H9 (cell line): ENCODE data around the gene ERCC5. TPM values are rescaled to one million over a fixed set of nuclear protein-coding genes. Genes with fewer than 3 reads are reported as not detected.

ENCODE experiments used
- DNase-seq: peaks from one replicate; pipeline ENCODE4 v3.0.0-alpha.2; 2017
- H2AFZ ChIP-seq: one replicate; pipeline ENCODE4 v1.6.1; 2013; ENCODE audit warnings: mild to moderate bottlenecking, low read length, control low read depth, moderate library complexity
- H2AK5ac ChIP-seq: 2 replicates; pipeline ENCODE4 v1.6.1; 2013; ENCODE audit warnings: low read length, control low read depth, mixed read lengths; ENCODE audit not compliant: insufficient read length
- H2BK120ac ChIP-seq: one replicate; pipeline ENCODE4 v1.6.1; 2013; ENCODE audit warnings: low read depth, mild to moderate bottlenecking, low read length, control low read depth, inconsistent platforms; ENCODE audit not compliant: poor library complexity, severe bottlenecking
- H2BK12ac ChIP-seq: 2 replicates; pipeline ENCODE4 v1.6.1; 2013; ENCODE audit warnings: low read length, control low read depth, mixed read lengths, low read depth; ENCODE audit not compliant: insufficient read length
- H2BK15ac ChIP-seq: 2 replicates; pipeline ENCODE4 v1.6.1; 2013; ENCODE audit warnings: low read depth, low read length, control low read depth
- H2BK20ac ChIP-seq: one replicate; pipeline ENCODE4 v1.6.1; 2013; ENCODE audit warnings: low read depth, mild to moderate bottlenecking, low read length, control low read depth, inconsistent platforms; ENCODE audit not compliant: poor library complexity, severe bottlenecking
- H2BK5ac ChIP-seq: 2 replicates; pipeline ENCODE4 v1.6.1; 2013; ENCODE audit warnings: low read length, control low read depth, mixed read lengths; ENCODE audit not compliant: insufficient read length
- H3K14ac ChIP-seq: 2 replicates; pipeline ENCODE4 v1.6.1; 2013; ENCODE audit warnings: low read length, control low read depth; ENCODE audit not compliant: insufficient read depth
- H3K18ac ChIP-seq: 2 replicates; pipeline ENCODE4 v1.6.1; 2013; ENCODE audit warnings: low read depth, mild to moderate bottlenecking, mixed read lengths, low read length, control low read depth; ENCODE audit not compliant: insufficient read length
- H3K23ac ChIP-seq: 2 replicates; pipeline ENCODE4 v1.6.1; 2013; ENCODE audit warnings: low read length, control low read depth, mixed read lengths, low read depth; ENCODE audit not compliant: insufficient read length
- H3K23me2 ChIP-seq: 2 replicates; pipeline ENCODE4 v1.6.1; 2013; ENCODE audit warnings: low read depth, mild to moderate bottlenecking, mixed read lengths, low read length, control low read depth; ENCODE audit not compliant: insufficient read length, poor library complexity, severe bottlenecking
- H3K27ac ChIP-seq: 2 replicates; pipeline ENCODE4 v1.5.1; 2013; ENCODE audit warnings: low read length, control low read depth, mixed read lengths, low read depth; ENCODE audit not compliant: insufficient read length
- H3K27me3 ChIP-seq: 2 replicates; pipeline ENCODE4 v1.6.1; 2013; ENCODE audit warnings: low read length, control low read depth, inconsistent platforms; ENCODE audit not compliant: insufficient read depth
- H3K4ac ChIP-seq: 2 replicates; pipeline ENCODE4 v1.6.1; 2013; ENCODE audit warnings: low read depth, mild to moderate bottlenecking, control low read depth, inconsistent platforms, low read length, moderate library complexity
- H3K4me1 ChIP-seq: 2 replicates; pipeline ENCODE4 v1.6.1; 2013; ENCODE audit warnings: low read length, control low read depth, inconsistent platforms; ENCODE audit not compliant: insufficient read depth
- H3K4me2 ChIP-seq: 2 replicates; pipeline ENCODE4 v1.6.1; 2013; ENCODE audit warnings: low read length, control low read depth, mixed read lengths; ENCODE audit not compliant: insufficient read length, insufficient read depth
- H3K56ac ChIP-seq: 2 replicates; pipeline ENCODE4 v1.6.1; 2013; ENCODE audit warnings: low read depth, mild to moderate bottlenecking, mixed read lengths, low read length, control low read depth; ENCODE audit not compliant: insufficient read length
- H3K79me1 ChIP-seq: 2 replicates; pipeline ENCODE4 v1.6.1; 2013; ENCODE audit warnings: low read depth, mild to moderate bottlenecking, moderate library complexity, low read length, control low read depth, inconsistent platforms; ENCODE audit not compliant: insufficient read depth, poor library complexity, severe bottlenecking
- H3K79me2 ChIP-seq: 2 replicates; pipeline ENCODE4 v1.6.1; 2013; ENCODE audit warnings: low read length, control low read depth, inconsistent platforms; ENCODE audit not compliant: insufficient read depth
- H3K9ac ChIP-seq: 2 replicates; pipeline ENCODE4 v1.6.1; 2013; ENCODE audit warnings: low read length, control low read depth, mixed read lengths; ENCODE audit not compliant: insufficient read length; ENCODE audit errors: extremely low read depth
- H3K9me3 ChIP-seq: one replicate; pipeline ENCODE4 v1.6.1; 2013; ENCODE audit warnings: low read depth, low read length, inconsistent platforms; ENCODE audit not compliant: control insufficient read depth
- H3T11ph ChIP-seq: one replicate; pipeline ENCODE4 v1.6.1; 2013; ENCODE audit warnings: mild to moderate bottlenecking, low read length, control low read depth, inconsistent platforms
- H4K20me1 ChIP-seq: one replicate; pipeline ENCODE4 v1.6.1; 2013; ENCODE audit not compliant: control insufficient read depth, insufficient read length, insufficient read depth
- H4K5ac ChIP-seq: 2 replicates; pipeline ENCODE4 v1.6.1; 2013; ENCODE audit warnings: low read depth, mild to moderate bottlenecking, mixed read lengths, low read length, control low read depth; ENCODE audit not compliant: insufficient read length
- H4K8ac ChIP-seq: replicated peaks from 2 replicates; pipeline ENCODE4 v1.6.1; 2013; ENCODE audit warnings: low read length, control low read depth, mixed read lengths, low read depth; ENCODE audit not compliant: insufficient read length
- H4K91ac ChIP-seq: 2 replicates; pipeline ENCODE4 v1.6.1; 2013; ENCODE audit warnings: low read depth, mild to moderate bottlenecking, moderate library complexity, mixed read lengths, low read length, control low read depth; ENCODE audit not compliant: insufficient read length
- H3K27ac Mint-ChIP-seq, 3 experiments: 2 replicates in 2 of 3; 3 replicates in 1 of 3; pipeline ENCODE4 v1.8.0; 2020 to 2021; ENCODE audit warnings: mixed read lengths in 3 of 3, mild to moderate bottlenecking in 1 of 3, moderate library complexity in 1 of 3
- H3K27me3 Mint-ChIP-seq: 2 replicates; pipeline ENCODE4 v1.8.0; 2021; ENCODE audit warnings: low read depth, mild to moderate bottlenecking, moderate library complexity, mixed read lengths
- H3K36me3 Mint-ChIP-seq, 3 experiments: 2 replicates in 2 of 3; 3 replicates in 1 of 3; pipeline ENCODE4 v1.8.0; 2020 to 2021; ENCODE audit warnings: low read depth in 3 of 3, mixed read lengths in 3 of 3; ENCODE audit not compliant: insufficient read depth in 1 of 3
- H3K4me1 Mint-ChIP-seq, 2 experiments: 2 replicates each; pipeline ENCODE4 v1.8.0; 2020; ENCODE audit warnings: mixed read lengths in 2 of 2
- H3K4me3 Mint-ChIP-seq, 2 experiments: 2 replicates in 1 of 2; 3 replicates in 1 of 2; pipeline ENCODE4 v1.8.0; 2020 to 2021; ENCODE audit warnings: mild to moderate bottlenecking in 2 of 2, mixed read lengths in 2 of 2, moderate library complexity in 1 of 2
- H3K9me3 Mint-ChIP-seq, 2 experiments: 2 replicates in 1 of 2; 3 replicates in 1 of 2; pipeline ENCODE4 v1.8.0; 2020; ENCODE audit warnings: mild to moderate bottlenecking in 2 of 2, mixed read lengths in 2 of 2, moderate library complexity in 1 of 2
- WGBS: extraction: QIAGEN DNeasy Blood & Tissue Kit; methylation state at CpG from one replicate; pipeline ENCODE4 v1.1.7; 2013; ENCODE audit warnings: missing lambda C conversion rate, low lambda C conversion rate, mixed read lengths; ENCODE audit not compliant: insufficient read length; ENCODE audit errors: extremely low coverage; 5-methylcytosine and 5-hydroxymethylcytosine counted together
- total RNA-seq: library from RNA; stranded (reverse); gene quantifications from 2 replicates; pipeline ENCODE4 v1.2.1, GENCODE V29; 2021
- TF ChIP-seq, protein P1 (sequence below): fragments of 200-600 bp; sonication (generic); conservative IDR thresholded peaks from 3 replicates; pipeline ENCODE4 v1.8.0; 2021; ENCODE audit warnings: antibody characterized with exemption, mild to moderate bottlenecking

ERCC5 gene
- total RNA-seq, 1 experiment from 2014 or later, result 26.8 TPM

DNA sequence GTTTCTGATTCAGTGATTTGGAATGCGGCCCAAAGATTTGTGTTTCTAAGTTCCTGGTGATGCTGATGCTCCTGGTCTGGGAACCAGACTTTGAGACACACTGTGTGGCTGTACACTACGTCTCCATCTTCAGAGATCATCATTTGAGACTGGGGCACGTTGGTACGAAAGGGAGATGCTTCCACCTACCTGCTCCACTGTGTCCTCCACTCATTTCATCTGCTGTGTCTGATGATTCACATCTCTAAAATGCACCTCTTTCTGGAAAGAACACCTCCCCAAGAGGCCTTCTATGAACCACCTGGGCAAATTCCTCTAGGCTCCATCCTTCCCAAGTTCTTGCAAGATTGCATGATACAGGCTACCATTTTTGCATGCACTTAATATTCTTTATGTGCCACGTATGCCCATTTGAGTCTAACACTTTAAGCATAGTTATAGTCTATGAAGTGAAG is 58.6 kb downstream of the ERCC5 start:
- Histone ChIP-seq H2BK20ac (no peak overlapping the region), H3K27ac (no peak overlapping the region), H3T11ph (no peak overlapping the region), H2BK12ac (no peak overlapping the region), H2AFZ (no peak overlapping the region), H3K23me2 (no peaks in the 10 kb centered on the region), H4K8ac (no peak overlapping the region), H3K4me2 (no peak overlapping the region), H2BK120ac (no peak overlapping the region), H3K4me1 (no peaks in the 10 kb centered on the region), H4K5ac (no peak overlapping the region), H3K14ac (no peak overlapping the region), H3K18ac (no peak overlapping the region), H2AK5ac (no peak overlapping the region), H2BK15ac (no peak overlapping the region), H3K23ac (no peak overlapping the region), H3K79me2 (no peaks in the 10 kb centered on the region), H3K79me1 (no peaks in the 10 kb centered on the region), H3K56ac (no peak overlapping the region), H3K4ac (no peak overlapping the region), H4K91ac (no peak overlapping the region), H3K9me3 (no peaks in the 10 kb centered on the region), H4K20me1 (no peaks in the 10 kb centered on the region), H3K27me3 (no peaks in the 10 kb centered on the region), H3K9ac (no peak overlapping the region), H2BK5ac (no peak overlapping the region)
- no peak for DNase-seq
- TF ChIP-seq, protein P1, sequence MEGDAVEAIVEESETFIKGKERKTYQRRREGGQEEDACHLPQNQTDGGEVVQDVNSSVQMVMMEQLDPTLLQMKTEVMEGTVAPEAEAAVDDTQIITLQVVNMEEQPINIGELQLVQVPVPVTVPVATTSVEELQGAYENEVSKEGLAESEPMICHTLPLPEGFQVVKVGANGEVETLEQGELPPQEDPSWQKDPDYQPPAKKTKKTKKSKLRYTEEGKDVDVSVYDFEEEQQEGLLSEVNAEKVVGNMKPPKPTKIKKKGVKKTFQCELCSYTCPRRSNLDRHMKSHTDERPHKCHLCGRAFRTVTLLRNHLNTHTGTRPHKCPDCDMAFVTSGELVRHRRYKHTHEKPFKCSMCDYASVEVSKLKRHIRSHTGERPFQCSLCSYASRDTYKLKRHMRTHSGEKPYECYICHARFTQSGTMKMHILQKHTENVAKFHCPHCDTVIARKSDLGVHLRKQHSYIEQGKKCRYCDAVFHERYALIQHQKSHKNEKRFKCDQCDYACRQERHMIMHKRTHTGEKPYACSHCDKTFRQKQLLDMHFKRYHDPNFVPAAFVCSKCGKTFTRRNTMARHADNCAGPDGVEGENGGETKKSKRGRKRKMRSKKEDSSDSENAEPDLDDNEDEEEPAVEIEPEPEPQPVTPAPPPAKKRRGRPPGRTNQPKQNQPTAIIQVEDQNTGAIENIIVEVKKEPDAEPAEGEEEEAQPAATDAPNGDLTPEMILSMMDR, result no peak
- Mint-ChIP-seq H3K27ac (no peak overlapping the region), H3K4me3 (no peak overlapping the region), H3K9me3 (no peaks in the 10 kb centered on the region), H3K4me1 (peaks cover 9% of the 10 kb centered on the region in 2 experiments), H3K36me3 (no peaks in the 10 kb centered on the region), H3K27me3 (no peaks in the 10 kb centered on the region)
- no CpG with 5 or more reads among the region's 5 CpGs for WGBS
